ENCODE data around the gene FZD2. TPM values are rescaled to one million over a fixed set of nuclear protein-coding genes. Genes with fewer than 3 reads are reported as not detected.

FZD2 gene
- total and polyA plus RNA-seq, 2 of the 8 experiments (the other 6 are each of a cell fraction or from before 2014, with no cell fraction given), result 17.6 to 86.7 TPM

DNA sequence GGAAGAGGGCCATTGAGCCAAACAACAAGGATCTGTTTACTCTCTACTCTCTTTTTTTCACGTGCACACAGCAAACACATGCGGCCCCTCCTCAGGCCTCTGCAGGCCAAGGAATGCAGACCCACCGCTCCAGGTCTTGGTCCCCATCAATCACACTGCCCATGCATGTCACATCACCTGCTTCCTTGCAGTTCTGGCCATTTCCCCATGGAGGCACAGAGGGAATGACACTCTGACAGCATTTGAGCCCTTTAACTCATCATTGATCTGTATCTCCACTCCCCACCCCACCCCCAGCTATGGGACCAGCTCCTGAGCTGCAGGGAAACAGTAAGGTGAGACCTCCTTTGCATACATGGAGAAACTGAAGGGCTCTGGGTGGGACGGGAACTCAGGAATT is 53.0 kb downstream of the FZD2 start:
- Histone ChIP-seq H3K4ac (replicated peaks; ENCODE audit: insufficient read length, low read depth, low read length) (no peak overlapping the region), H3K4me2 (ENCODE audit: insufficient read depth in 1 of 2, low read depth in 2 of 2, low read length in 2 of 2) (no peak overlapping the region), H3K79me1 (ENCODE audit: low read depth, low read length) (no peaks in the 10 kb centered on the region), H3K9ac (replicated peaks in 1 of 4; ENCODE audit: extremely low read depth in 1 of 4, low read depth in 3 of 4, low read length in 3 of 4) (no peak overlapping the region), H3K79me2 (ENCODE audit: control insufficient read depth in 1 of 2, insufficient read depth in 2 of 2, low read length in 2 of 2) (no peaks in the 10 kb centered on the region), H2BK12ac (ENCODE audit: low read depth, low read length) (peak overlapping the region; percentile 35; the same call in 1 of the 2 replicates), H4K91ac (replicated peaks; ENCODE audit: insufficient read length, low read length) (no peak overlapping the region), H4K8ac (ENCODE audit: extremely low read depth, insufficient read depth, low read length) (no peak overlapping the region), H2BK15ac (ENCODE audit: low read length) (no peak overlapping the region), H3K27ac (ENCODE audit: low read depth, low read length) (no peak overlapping the region), H3K4me3 (ENCODE audit: extremely low read depth in 1 of 4, insufficient read depth in 2 of 4, low read depth in 3 of 4, low read length in 4 of 4) (no peak overlapping the region), H3K14ac (ENCODE audit: insufficient read length) (no peak overlapping the region), H3K23ac (ENCODE audit: insufficient read length) (no peak overlapping the region), H2BK120ac (replicated peaks; ENCODE audit: low read depth, low read length) (no peak overlapping the region), H3K4me1 (replicated peaks in 1 of 4; ENCODE audit: control insufficient read depth in 3 of 4, insufficient read depth in 4 of 4, low read length in 3 of 4) (peaks cover 4 to 16% (median 12%) of the 10 kb centered on the region in 4 experiments), H3K36me3 (ENCODE audit: control insufficient read depth in 2 of 4, insufficient read depth in 4 of 4, low read length in 3 of 4) (no peaks in the 10 kb centered on the region), H4K20me1 (replicated peaks in 1 of 2; ENCODE audit: control insufficient read depth in 1 of 2, insufficient read depth in 2 of 2, low read length in 2 of 2) (no peaks in the 10 kb centered on the region), H2AK5ac (ENCODE audit: low read depth, low read length) (no peak overlapping the region), H3K18ac (ENCODE audit: extremely low read depth, low read length) (no peak overlapping the region; the same call in 1 of the 2 replicates), H3K9me3 (ENCODE audit: insufficient read depth in 2 of 2, low read depth in 1 of 2, low read length in 1 of 2) (no peaks in the 10 kb centered on the region), H3K23me2 (ENCODE audit: low read depth, low read length) (no peaks in the 10 kb centered on the region), H3K56ac (replicated peaks; ENCODE audit: insufficient read length, low read depth, low read length) (no peak overlapping the region), H2BK20ac (ENCODE audit: low read length) (0 out of 2 replicates have a peak overlapping the region, but pooled peaks have one; percentile 64), H2AFZ (ENCODE audit: low read length) (no peak overlapping the region), H2BK5ac (ENCODE audit: low read depth, low read length) (no peak overlapping the region; the same call in 1 of the 2 replicates), H4K5ac (ENCODE audit: insufficient read length, low read depth, low read length) (no peak overlapping the region), H3K27me3 (replicated peaks in 1 of 4; ENCODE audit: control insufficient read depth in 3 of 4, extremely low read depth in 1 of 4, insufficient read depth in 3 of 4, low read length in 3 of 4) (no peaks in the 10 kb centered on the region)
- CTCF ChIA-PET (ENCODE audit: partially characterized antibody), result interaction anchor here (0.8 to 4.9 kb wide), 10 partner anchors 10 to 242 kb away, joined by 3 to 23 read pairs (median 4); no protein-coding TSS in a partner anchor
- DNase-seq (ENCODE audit: low read depth in 1 of 2, low spot score in 2 of 2), result no peak
- POLR2A ChIA-PET (ENCODE audit: partially characterized antibody), result interaction anchor here (1.0 to 2.8 kb wide), 3 partner anchors 10 to 110 kb away, joined by 3 to 9 read pairs (median 4); no protein-coding TSS in a partner anchor
- 73% methylated on average over 4 of the region's 4 CpGs; no CpG with 5 or more reads in 1 of the 2 experiments for WGBS, 2 experiments (ENCODE audit: extremely low coverage in 1 of 2, insufficient coverage in 1 of 2, insufficient read length in 1 of 2, insufficient replicate concordance in 2 of 2, low coverage in 1 of 2, low lambda C conversion rate in 2 of 2, missing lambda C conversion rate in 1 of 2)
- FAIRE-seq, result no peak
- TF ChIP-seq JUN (IDR thresholded peaks at IDR 0.05; ENCODE audit: low read depth, low read length), result no peak
- TF ChIP-seq, protein P1, sequence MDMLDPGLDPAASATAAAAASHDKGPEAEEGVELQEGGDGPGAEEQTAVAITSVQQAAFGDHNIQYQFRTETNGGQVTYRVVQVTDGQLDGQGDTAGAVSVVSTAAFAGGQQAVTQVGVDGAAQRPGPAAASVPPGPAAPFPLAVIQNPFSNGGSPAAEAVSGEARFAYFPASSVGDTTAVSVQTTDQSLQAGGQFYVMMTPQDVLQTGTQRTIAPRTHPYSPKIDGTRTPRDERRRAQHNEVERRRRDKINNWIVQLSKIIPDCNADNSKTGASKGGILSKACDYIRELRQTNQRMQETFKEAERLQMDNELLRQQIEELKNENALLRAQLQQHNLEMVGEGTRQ (IDR thresholded peaks at IDR 0.05; ENCODE audit: low read length), result no peak
- TF ChIP-seq CBX5 (IDR thresholded peaks at IDR 0.05; ENCODE audit: low read depth, low read length), result no peak
- no peak for TF ChIP-seq CTBP2 (IDR thresholded peaks at IDR 0.05; ENCODE audit: borderline replicate concordance, insufficient read depth, insufficient read length, low read length)
- TF ChIP-seq, protein P2, sequence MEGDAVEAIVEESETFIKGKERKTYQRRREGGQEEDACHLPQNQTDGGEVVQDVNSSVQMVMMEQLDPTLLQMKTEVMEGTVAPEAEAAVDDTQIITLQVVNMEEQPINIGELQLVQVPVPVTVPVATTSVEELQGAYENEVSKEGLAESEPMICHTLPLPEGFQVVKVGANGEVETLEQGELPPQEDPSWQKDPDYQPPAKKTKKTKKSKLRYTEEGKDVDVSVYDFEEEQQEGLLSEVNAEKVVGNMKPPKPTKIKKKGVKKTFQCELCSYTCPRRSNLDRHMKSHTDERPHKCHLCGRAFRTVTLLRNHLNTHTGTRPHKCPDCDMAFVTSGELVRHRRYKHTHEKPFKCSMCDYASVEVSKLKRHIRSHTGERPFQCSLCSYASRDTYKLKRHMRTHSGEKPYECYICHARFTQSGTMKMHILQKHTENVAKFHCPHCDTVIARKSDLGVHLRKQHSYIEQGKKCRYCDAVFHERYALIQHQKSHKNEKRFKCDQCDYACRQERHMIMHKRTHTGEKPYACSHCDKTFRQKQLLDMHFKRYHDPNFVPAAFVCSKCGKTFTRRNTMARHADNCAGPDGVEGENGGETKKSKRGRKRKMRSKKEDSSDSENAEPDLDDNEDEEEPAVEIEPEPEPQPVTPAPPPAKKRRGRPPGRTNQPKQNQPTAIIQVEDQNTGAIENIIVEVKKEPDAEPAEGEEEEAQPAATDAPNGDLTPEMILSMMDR (IDR thresholded peaks at IDR 0.05; ENCODE audit: control extremely low read depth in 1 of 3, insufficient read depth in 1 of 3, low read depth in 1 of 3, low read length in 3 of 3), result no peak
- TF ChIP-seq, protein P3, sequence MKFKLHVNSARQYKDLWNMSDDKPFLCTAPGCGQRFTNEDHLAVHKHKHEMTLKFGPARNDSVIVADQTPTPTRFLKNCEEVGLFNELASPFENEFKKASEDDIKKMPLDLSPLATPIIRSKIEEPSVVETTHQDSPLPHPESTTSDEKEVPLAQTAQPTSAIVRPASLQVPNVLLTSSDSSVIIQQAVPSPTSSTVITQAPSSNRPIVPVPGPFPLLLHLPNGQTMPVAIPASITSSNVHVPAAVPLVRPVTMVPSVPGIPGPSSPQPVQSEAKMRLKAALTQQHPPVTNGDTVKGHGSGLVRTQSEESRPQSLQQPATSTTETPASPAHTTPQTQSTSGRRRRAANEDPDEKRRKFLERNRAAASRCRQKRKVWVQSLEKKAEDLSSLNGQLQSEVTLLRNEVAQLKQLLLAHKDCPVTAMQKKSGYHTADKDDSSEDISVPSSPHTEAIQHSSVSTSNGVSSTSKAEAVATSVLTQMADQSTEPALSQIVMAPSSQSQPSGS (IDR thresholded peaks at IDR 0.05; ENCODE audit: low read length), result no peak
- TF ChIP-seq GABPA (IDR thresholded peaks at IDR 0.05; ENCODE audit: borderline replicate concordance, insufficient read depth, low read length), result no peak

All from H1 (cell line).